Trophoblast cell (in vitro differentiated cells and primary cell): Measurements from ENCODE around the gene C17orf50. TPM values are rescaled to one million over a fixed set of nuclear protein-coding genes. Genes with fewer than 3 reads are reported as not detected.

Experiments used
- DNase-seq, 2 donors: peaks; one replicate each; pipeline ENCODE4 v3.0.0-alpha.2; 2016
- H2AFZ ChIP-seq: 2 replicates; pipeline ENCODE4 v1.6.1; 2013; ENCODE audit warnings: low read length, moderate library complexity, mild to moderate bottlenecking; ENCODE audit not compliant: insufficient read depth, poor library complexity
- H2AK5ac ChIP-seq: 2 replicates; pipeline ENCODE4 v1.6.1; 2013; ENCODE audit warnings: mild to moderate bottlenecking, low read length
- H2BK120ac ChIP-seq: 2 replicates; pipeline ENCODE4 v1.6.1; 2013; ENCODE audit warnings: low read length, mild to moderate bottlenecking, moderate library complexity; ENCODE audit not compliant: insufficient read depth, poor library complexity
- H2BK12ac ChIP-seq: 2 replicates; pipeline ENCODE4 v1.6.1; 2013; ENCODE audit warnings: mild to moderate bottlenecking, low read length, moderate library complexity
- H2BK5ac ChIP-seq: 2 replicates; pipeline ENCODE4 v1.6.1; 2013; ENCODE audit warnings: low read length, low read depth, moderate library complexity, mild to moderate bottlenecking; ENCODE audit not compliant: poor library complexity
- H3K14ac ChIP-seq: 2 replicates; pipeline ENCODE4 v1.6.1; 2013; ENCODE audit warnings: mild to moderate bottlenecking, low read length
- H3K18ac ChIP-seq: 2 replicates; pipeline ENCODE4 v1.6.1; 2013; ENCODE audit warnings: mild to moderate bottlenecking, low read length
- H3K23ac ChIP-seq: 2 replicates; pipeline ENCODE4 v1.6.1; 2013; ENCODE audit warnings: low read length
- H3K27ac ChIP-seq: 2 replicates; pipeline ENCODE4 v1.5.1; 2013; ENCODE audit warnings: low read depth, mild to moderate bottlenecking, inconsistent platforms, low read length, moderate library complexity
- H3K27me3 ChIP-seq: 2 replicates; pipeline ENCODE4 v1.6.1; 2013; ENCODE audit warnings: inconsistent platforms, mild to moderate bottlenecking, low read length, moderate library complexity; ENCODE audit not compliant: insufficient read depth
- H3K36me3 ChIP-seq, 2 experiments: 1 replicate in 1 of 2; 2 replicates in 1 of 2; pipeline ENCODE4 v1.6.1; 2013; ENCODE audit warnings: low read length in 2 of 2, mild to moderate bottlenecking in 2 of 2, moderate library complexity in 1 of 2; ENCODE audit not compliant: insufficient read depth in 2 of 2, control insufficient read depth in 1 of 2
- H3K4ac ChIP-seq: 2 replicates; pipeline ENCODE4 v1.6.1; 2013; ENCODE audit warnings: low read depth, mild to moderate bottlenecking, low read length, moderate library complexity
- H3K4me1 ChIP-seq, 2 experiments: 1 replicate in 1 of 2; 2 replicates in 1 of 2; pipeline ENCODE4 v1.6.1; 2013; ENCODE audit warnings: low read length in 2 of 2, mild to moderate bottlenecking in 2 of 2, moderate library complexity in 1 of 2; ENCODE audit not compliant: insufficient read depth in 2 of 2, control insufficient read depth in 1 of 2
- H3K4me2 ChIP-seq: 2 replicates; pipeline ENCODE4 v1.6.1; 2013; ENCODE audit warnings: inconsistent platforms, mild to moderate bottlenecking, low read length, moderate library complexity
- H3K4me3 ChIP-seq: 2 replicates; pipeline ENCODE4 v1.5.1; 2013; ENCODE audit warnings: mild to moderate bottlenecking, low read depth, low read length, inconsistent platforms
- H3K79me1 ChIP-seq: one replicate; pipeline ENCODE4 v1.6.1; 2013; ENCODE audit warnings: low read length
- H3K79me2 ChIP-seq: 2 replicates; pipeline ENCODE4 v1.6.1; 2013; ENCODE audit warnings: low read length, mild to moderate bottlenecking; ENCODE audit not compliant: control insufficient read depth, insufficient read depth, poor library complexity
- H3K9ac ChIP-seq: 2 replicates; pipeline ENCODE4 v1.6.1; 2013; ENCODE audit warnings: mild to moderate bottlenecking, low read length
- H3K9me3 ChIP-seq: 2 replicates; pipeline ENCODE4 v1.6.1; 2013; ENCODE audit warnings: low read depth, mild to moderate bottlenecking, control low read depth, inconsistent platforms, low read length; ENCODE audit not compliant: insufficient read depth
- H4K12ac ChIP-seq: 2 replicates; pipeline ENCODE4 v1.6.1; 2013; ENCODE audit warnings: low read depth, mild to moderate bottlenecking, low read length, moderate library complexity
- H4K8ac ChIP-seq: 2 replicates; pipeline ENCODE4 v1.6.1; 2013; ENCODE audit warnings: low read depth, mild to moderate bottlenecking, low read length, moderate library complexity
- H4K91ac ChIP-seq: one replicate; pipeline ENCODE4 v1.6.1; 2013; ENCODE audit warnings: low read depth, mild to moderate bottlenecking, low read length, moderate library complexity
- WGBS: extraction: QIAGEN DNeasy Blood & Tissue Kit; methylation state at CpG from one replicate; pipeline ENCODE4 v1.1.7; 2013; ENCODE audit warnings: missing lambda C conversion rate; ENCODE audit not compliant: insufficient read length, insufficient coverage; ENCODE audit errors: extremely low coverage; 5-methylcytosine and 5-hydroxymethylcytosine counted together
- polyA plus RNA-seq: library from polyadenylated mRNA; stranded (reverse); fragments of 200-250 nt; gene quantifications from 2 replicates; pipeline ENCODE4 v1.2.3, GENCODE V29; 2013

The C17orf50 gene
- polyA plus RNA-seq = 0.05 TPM in 1 of 2 replicates, not detected in the other

GRCh38 chr17:35760587-35760986 lies at the start of gene C17orf50:
Gene C17orf50 (plus strand): TSS chr17:35760887. CDS start chr17:35760942, 55 bp downstream.
- H3K4ac ChIP-seq = no peak within 1 kb of the TSS
- H2BK120ac ChIP-seq = no peak within 1 kb of the TSS
- no peak within 1 kb of the TSS for H3K4me2 ChIP-seq
- H4K91ac ChIP-seq = no peak within 1 kb of the TSS
- no peaks in the 10 kb centered on the region for H3K79me2 ChIP-seq
- H4K12ac ChIP-seq = no peak within 1 kb of the TSS
- H2BK12ac ChIP-seq = no peak within 1 kb of the TSS
- no CpG with 5 or more reads among the region's 1 CpG for WGBS
- peaks cover 11 to 13% of the 10 kb centered on the region in 2 experiments for H3K4me1 ChIP-seq
- H4K8ac ChIP-seq = no peak within 1 kb of the TSS
- no peak for DNase-seq
- no peak within 1 kb of the TSS for H3K23ac ChIP-seq
- no peaks in the 10 kb centered on the region for H3K36me3 ChIP-seq
- H3K27me3 ChIP-seq = no peaks in the 10 kb centered on the region
- H3K18ac ChIP-seq = no peak within 1 kb of the TSS
- no peak within 1 kb of the TSS for H3K9ac ChIP-seq
- H2AFZ ChIP-seq = no peak within 1 kb of the TSS
- H3K79me1 ChIP-seq = no peaks in the 10 kb centered on the region
- no peak within 1 kb of the TSS for H2AK5ac ChIP-seq
- no peak within 1 kb of the TSS for H2BK5ac ChIP-seq
- H3K4me3 ChIP-seq = no peak within 1 kb of the TSS
- H3K14ac ChIP-seq = no peak within 1 kb of the TSS
- no peak within 1 kb of the TSS for H3K27ac ChIP-seq
- H3K9me3 ChIP-seq = no peaks in the 10 kb centered on the region

- no peak for DNase-seq
- no peak overlapping the region for H4K12ac ChIP-seq
- no peak overlapping the region for H4K91ac ChIP-seq
- H2BK12ac ChIP-seq = no peak overlapping the region
- no peaks in the 10 kb centered on the region for H3K9me3 ChIP-seq
- no peak overlapping the region for H2AK5ac ChIP-seq
- no peaks in the 10 kb centered on the region for H3K27me3 ChIP-seq
- H3K4me2 ChIP-seq = no peak overlapping the region
- no peak overlapping the region for H3K4me3 ChIP-seq
- H3K36me3 ChIP-seq = peaks cover 2 to 10% of the 10 kb centered on the region in 2 experiments
- H2BK5ac ChIP-seq = no peak overlapping the region
- no peak overlapping the region for H3K27ac ChIP-seq
- H3K18ac ChIP-seq = no peak overlapping the region
- H3K4me1 ChIP-seq = peaks cover 0 to 4% of the 10 kb centered on the region in 2 experiments
- H3K79me2 ChIP-seq = no peaks in the 10 kb centered on the region
- H4K8ac ChIP-seq = no peak overlapping the region
- no peak overlapping the region for H3K4ac ChIP-seq
- WGBS = no CpG with 5 or more reads among the region's 2 CpGs
- H3K14ac ChIP-seq = no peak overlapping the region
- no peak overlapping the region for H3K9ac ChIP-seq
- no peak overlapping the region for H2BK120ac ChIP-seq
- H3K79me1 ChIP-seq = no peaks in the 10 kb centered on the region
- no peak overlapping the region for H3K23ac ChIP-seq
- no peak overlapping the region for H2AFZ ChIP-seq
These were observed 49.7 kb upstream of the C17orf50 start for GRCh38 chr17:35710950-35711349.

- Histone ChIP-seq H4K91ac (no peak overlapping the region), H3K79me2 (no peaks in the 10 kb centered on the region), H4K8ac (no peak overlapping the region), H3K18ac (no peak overlapping the region), H3K4me1 (peaks cover 0 to 10% of the 10 kb centered on the region in 2 experiments), H3K9me3 (no peaks in the 10 kb centered on the region), H3K9ac (no peak overlapping the region), H2BK12ac (no peak overlapping the region), H3K23ac (no peak overlapping the region), H3K4me3 (no peak overlapping the region), H3K14ac (no peak overlapping the region), H3K79me1 (no peaks in the 10 kb centered on the region), H3K27ac (peak overlapping the region; percentile 68), H2BK120ac (no peak overlapping the region), H4K12ac (no peak overlapping the region), H3K4ac (no peak overlapping the region), H3K4me2 (peak overlapping the region; percentile 34), H2AFZ (no peak overlapping the region), H3K27me3 (no peaks in the 10 kb centered on the region), H3K36me3 (peaks cover 2 to 8% of the 10 kb centered on the region in 2 experiments), H2AK5ac (no peak overlapping the region), H2BK5ac (no peak overlapping the region)
- WGBS = no CpG with 5 or more reads among the region's 7 CpGs
- DNase-seq = peak in 1 of 2 donors; percentile 18
These were observed 47.5 kb upstream of the C17orf50 start for GRCh38 chr17:35713069-35713728.

- Histone ChIP-seq H2BK5ac (no peak overlapping the region), H4K8ac (no peak overlapping the region), H3K4ac (no peak overlapping the region), H3K18ac (no peak overlapping the region), H3K27me3 (no peaks in the 10 kb centered on the region), H2AFZ (no peak overlapping the region), H3K4me3 (no peak overlapping the region), H3K79me1 (no peaks in the 10 kb centered on the region), H4K12ac (no peak overlapping the region), H3K79me2 (no peaks in the 10 kb centered on the region), H2AK5ac (no peak overlapping the region), H3K4me1 (peaks cover 0 to 10% of the 10 kb centered on the region in 2 experiments), H3K9ac (no peak overlapping the region), H3K27ac (no peak overlapping the region), H2BK12ac (no peak overlapping the region), H4K91ac (no peak overlapping the region), H3K23ac (no peak overlapping the region), H3K4me2 (no peak overlapping the region), H3K14ac (no peak overlapping the region), H2BK120ac (no peak overlapping the region), H3K9me3 (no peaks in the 10 kb centered on the region), H3K36me3 (peaks cover 2 to 4% of the 10 kb centered on the region in 2 experiments)
- no peak for DNase-seq
- WGBS = 100% methylated on average over 2 of the region's 2 CpGs
These were observed 45.7 kb upstream of the C17orf50 start for GRCh38 chr17:35714988-35715387.
